K562 (cell line): ENCODE measurements around the gene PDE8B. TPM values are rescaled to one million over a fixed set of nuclear protein-coding genes. Genes with fewer than 3 reads are reported as not detected.

Source experiments
- ATAC-seq: fragments of 200-7000 bp; cut with Tn5 transposase; 3 replicates; pipeline ENCODE4 v1.9.1; 2020; ENCODE audit warnings: moderate library complexity
- BruUV-seq: library from RNA; stranded (reverse); fragments of 400-500 nt; replicated peaks from 2 replicates; lab custom pipeline; 2021; lab: Mats Ljungman, UMichigan
- CTCF ChIA-PET: fragments of 300-600 bp; formaldehyde crosslinking; extraction: SDS; loops from one replicate; lab custom pipeline; 2021; ENCODE audit warnings: low intra/inter-chr PET ratio; lab: Yijun Ruan, JAX
- POLR2A ChIA-PET: fragments of 300-600, 350-650 bp; sonication (Branson Sonifier 250); formaldehyde crosslinking; extraction: SDS; loops from one replicate; lab custom pipeline; 2021; ENCODE audit warnings: antibody characterized with exemption, inconsistent platforms; lab: Yijun Ruan, JAX
- DNase-seq, 4 experiments: peaks; one replicate each; pipeline versions ENCODE4 v3.0.0 to v3.0.0-alpha.2; 2011 to 2018; ENCODE audit warnings: low spot score in 3 of 4, mixed read lengths in 3 of 4; ENCODE audit errors: extremely low read depth in 1 of 4
- FAIRE-seq: peaks from 2 replicates; lab custom pipeline; 2011; peaks lifted over from hg19 to GRCh38; lab: Jason Lieb, UNC
- H2AFZ ChIP-seq: 2 replicates; pipeline ENCODE4 v1.6.0; 2011; ENCODE audit warnings: low read depth, low read length, control low read depth, inconsistent platforms
- H3K27ac ChIP-seq: fragments of 200-600 bp; 3 replicates; pipeline ENCODE4 v1.8.0; 2011; ENCODE audit warnings: low read depth, mild to moderate bottlenecking, control low read depth, inconsistent platforms, low read length, moderate library complexity, mixed read lengths; ENCODE audit errors: extremely low read depth
- H3K27me3 ChIP-seq, 2 experiments: fragments of 300-600 bp in 1 of 2; 2 replicates in 1 of 2; 3 replicates in 1 of 2; pipeline versions ENCODE4 v1.6.0 to v1.8.0; 2011; ENCODE audit warnings: inconsistent platforms in 2 of 2, low read length in 2 of 2, mild to moderate bottlenecking in 1 of 2, mixed read lengths in 1 of 2, moderate library complexity in 1 of 2; ENCODE audit not compliant: control insufficient read depth in 2 of 2, insufficient read depth in 2 of 2
- H3K36me3 ChIP-seq: fragments of 300-600 bp; 3 replicates; pipeline ENCODE4 v1.8.0; 2011; ENCODE audit warnings: mild to moderate bottlenecking, low read length, inconsistent platforms; ENCODE audit not compliant: control insufficient read depth, insufficient read depth
- H3K4me1 ChIP-seq, 2 experiments: fragments of 200-600 bp in 1 of 2; replicated peaks in 1 of 2; 2 replicates in 1 of 2; 3 replicates in 1 of 2; pipeline versions ENCODE4 v1.5.1 to v1.8.0; 2011; ENCODE audit warnings: inconsistent platforms in 2 of 2, low read length in 2 of 2, mild to moderate bottlenecking in 1 of 2, mixed read lengths in 1 of 2, moderate library complexity in 1 of 2; ENCODE audit not compliant: control insufficient read depth in 2 of 2, insufficient read depth in 2 of 2
- H3K4me2 ChIP-seq: 2 replicates; pipeline ENCODE4 v1.6.1; 2011; ENCODE audit warnings: low read length, control low read depth, inconsistent platforms, mixed read lengths; ENCODE audit not compliant: insufficient read depth
- H3K4me3 ChIP-seq: fragments of 200-600 bp; sonication (generic), shearing (Covaris generic); 2 replicates; pipeline ENCODE4 v1.5.1; 2016; ENCODE audit warnings: control low read depth, inconsistent platforms
- H3K79me2 ChIP-seq: fragments of 200-600 bp; 3 replicates; pipeline ENCODE4 v1.8.0; 2011; ENCODE audit warnings: low read length, inconsistent platforms; ENCODE audit not compliant: control insufficient read depth, insufficient read depth
- H3K9ac ChIP-seq, 2 experiments: 2 replicates each; pipeline versions ENCODE4 v1.6.0 to v1.6.1; 2011; ENCODE audit warnings: low read depth in 2 of 2, low read length in 2 of 2, control low read depth in 1 of 2, inconsistent platforms in 1 of 2, mild to moderate bottlenecking in 1 of 2, mixed read lengths in 1 of 2; ENCODE audit not compliant: insufficient read depth in 1 of 2
- H3K9me1 ChIP-seq: one replicate; pipeline ENCODE4 v1.6.0; 2011; ENCODE audit warnings: inconsistent platforms, mild to moderate bottlenecking, low read length, moderate library complexity; ENCODE audit not compliant: control insufficient read depth, insufficient read depth
- H3K9me3 ChIP-seq: replicated peaks from 2 replicates; pipeline ENCODE4 v1.5.1; 2011; ENCODE audit warnings: low read depth, low read length, inconsistent platforms; ENCODE audit not compliant: control insufficient read depth, insufficient read depth
- H4K20me1 ChIP-seq: replicated peaks from 2 replicates; pipeline ENCODE4 v1.6.1; 2011; ENCODE audit warnings: low read length, inconsistent platforms, mixed read lengths; ENCODE audit not compliant: control insufficient read depth, insufficient read depth
- ATF4 ChIP-seq: fragments of 450-650 bp; formaldehyde crosslinking; IDR thresholded peaks from 2 replicates; pipeline ENCODE4 v1.4.0; 2022; ENCODE audit warnings: mild to moderate bottlenecking, moderate library complexity
- GABPB1 ChIP-seq: sonication (generic); formaldehyde crosslinking; IDR thresholded peaks from 2 replicates; pipeline ENCODE4 v1.8.0; 2022; ENCODE audit warnings: mild to moderate bottlenecking, missing genetic modification reagents
- KAT7 ChIP-seq: sonication (generic); formaldehyde crosslinking; IDR thresholded peaks from 2 replicates; pipeline ENCODE4 v1.8.0; 2022; ENCODE audit warnings: missing genetic modification reagents, mild to moderate bottlenecking, borderline replicate concordance
- MAFG ChIP-seq: fragments of 450-650 bp; conservative IDR thresholded peaks from 2 replicates; pipeline ENCODE4 v1.6.1; 2016; ENCODE audit warnings: missing genetic modification characterization, missing compliant biosample characterization
- MED1 ChIP-seq: sonication (generic); formaldehyde crosslinking; IDR thresholded peaks from 2 replicates; pipeline ENCODE4 v1.8.1; 2023; ENCODE audit warnings: missing genetic modification reagents, borderline replicate concordance
- NELFE ChIP-seq: IDR thresholded peaks from 2 replicates; pipeline ENCODE4 v1.6.1; 2011; ENCODE audit warnings: mild to moderate bottlenecking; ENCODE audit not compliant: insufficient read depth, insufficient read length
- NFE2 ChIP-seq: IDR thresholded peaks from 2 replicates; pipeline ENCODE4 v1.6.1; 2014; ENCODE audit warnings: antibody characterized with exemption, low read depth
- RFX1 ChIP-seq: fragments of 450-650 bp; IDR thresholded peaks from 2 replicates; pipeline ENCODE4 v1.6.1; 2016; ENCODE audit warnings: mild to moderate bottlenecking, moderate library complexity
- SUPT5H ChIP-seq: fragments of 450-650 bp; IDR thresholded peaks from 2 replicates; pipeline ENCODE4 v1.6.1; 2016
- TGIF2 ChIP-seq: sonication (generic); formaldehyde crosslinking; IDR thresholded peaks from 2 replicates; pipeline ENCODE4 v1.8.1; 2022; ENCODE audit warnings: mild to moderate bottlenecking, missing genetic modification reagents, moderate library complexity
- ZFPM2 ChIP-seq: fragments of 250-450 bp; sonication (Bioruptor Pico); IDR thresholded peaks from 2 replicates; pipeline ENCODE4 v1.5.1; 2022; ENCODE audit warnings: mild to moderate bottlenecking
- ZNF12 ChIP-seq: sonication (generic); formaldehyde crosslinking; IDR thresholded peaks from 2 replicates; pipeline ENCODE4 v1.4.0; 2020; ENCODE audit warnings: mild to moderate bottlenecking, missing genetic modification reagents
- ZNF146 ChIP-seq: IDR thresholded peaks from one replicate; pipeline ENCODE4 v1.6.1; 2018; ENCODE audit warnings: missing compliant biosample characterization; ENCODE audit not compliant: unreplicated experiment
- ZNF785 ChIP-seq: fragments of 250-450 bp; sonication (Bioruptor Pico); IDR thresholded peaks from 2 replicates; pipeline ENCODE4 v1.4.0; 2020; ENCODE audit warnings: mild to moderate bottlenecking
- whole genome bisulfite sequencing: fragments of 100-300 bp; shearing (Covaris generic); methylation state at CpG from one replicate; pipeline ENCODE4 v1.1.6; 2016; ENCODE audit warnings: low coverage, mixed read lengths; ENCODE audit not compliant: insufficient coverage; ENCODE audit errors: missing lambda C conversion rate; 5-methylcytosine and 5-hydroxymethylcytosine counted together
- in situ Hi-C: fragments of 300-500 bp; cut with MboI; formaldehyde crosslinking; loops from 4 replicates; pipeline ENCODE4 v1.15.0; 2018; ENCODE audit warnings: inconsistent platforms, mixed read lengths
- intact Hi-C: fragments of 100-400 bp; cut with micrococcal nuclease; formaldehyde crosslinking; loops from 2 replicates; pipeline ENCODE4 v1.14.2; 2022
- polyA plus RNA-seq, 8 experiments: library from polyadenylated mRNA; depleted of rRNA in 4 of 8; stranded (reverse) in 5 of 8; unstranded in 3 of 8; fragments of >200 nt; fragmentation: Nextera tagmentation in 2 of 8; fragmentation: Illumina TruSeq in 1 of 8; extraction: Ambion mirVana in 2 of 8; extraction: Trizol in 1 of 8; gene quantifications; 2 replicates each; pipeline versions ENCODE4 v1.2.1 to v1.2.3, GENCODE V29; 2011 to 2014; ENCODE audit warnings: inconsistent platforms in 1 of 8, missing spikeins in 1 of 8
- total RNA-seq, 7 experiments: library from RNA; depleted of rRNA in 6 of 7; stranded (reverse); fragments of >200 nt in 6 of 7; fragmentation: Illumina TruSeq in 2 of 7; extraction: Trizol in 2 of 7; gene quantifications; 2 replicates each; pipeline versions ENCODE4 v1.2.1 to v1.2.3, GENCODE V29; 2011 to 2021; ENCODE audit warnings: low replicate concordance in 1 of 7
- TF ChIP-seq, protein P1 (sequence below): fragments of 450-650 bp; IDR thresholded peaks from 2 replicates; pipeline ENCODE4 v1.6.1; 2016; ENCODE audit warnings: low read depth, mild to moderate bottlenecking, moderate library complexity
- TF ChIP-seq, protein P2 (sequence below): IDR thresholded peaks from 2 replicates; pipeline ENCODE4 v1.6.1; 2016; ENCODE audit warnings: missing genetic modification characterization, missing compliant biosample characterization

Gene PDE8B
- total and polyA plus RNA-seq, 9 of the 15 experiments (the other 6 are each of a cell fraction or from before 2014, with no cell fraction given) = 0.15 to 0.28 TPM; not detected in 7

DNA sequence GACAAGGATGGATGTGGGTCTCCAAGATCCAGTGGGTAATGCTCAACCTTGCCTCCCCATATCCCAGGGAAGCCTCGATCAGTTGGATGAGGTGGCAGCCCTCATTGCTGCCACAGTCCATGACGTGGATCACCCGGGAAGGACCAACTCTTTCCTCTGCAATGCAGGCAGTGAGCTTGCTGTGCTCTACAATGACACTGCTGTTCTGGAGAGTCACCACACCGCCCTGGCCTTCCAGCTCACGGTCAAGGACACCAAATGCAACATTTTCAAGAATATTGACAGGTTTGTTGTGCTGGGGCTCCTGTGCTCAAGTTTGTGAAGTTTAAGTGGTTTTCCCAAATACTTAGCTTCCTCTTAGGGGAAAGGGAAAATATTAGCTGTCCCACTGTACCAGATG is 207.7 kb downstream of the PDE8B start:
- no peak overlapping the region for H3K4me2 ChIP-seq
- no peak overlapping the region for H2AFZ ChIP-seq
- CTCF ChIA-PET = no interaction called here
- no peaks in the 10 kb centered on the region for H3K4me1 ChIP-seq
- H3K79me2 ChIP-seq = no peaks in the 10 kb centered on the region
- no peak for DNase-seq
- TF ChIP-seq RFX1 (no peak), NFE2 (no peak), ATF4 (no peak), ZFPM2 (CRISPR knock-in tag) (no peak), ZNF12 (no peak), MED1 (CRISPR knock-in tag) (no peak), TGIF2 (CRISPR knock-in tag) (no peak), ZNF146 (CRISPR knock-in tag) (no peak), NELFE (no peak), SUPT5H (no peak), MAFG (tag) (no peak), ZNF785 (CRISPR knock-in tag) (no peak), KAT7 (no peak), GABPB1 (CRISPR knock-in tag) (no peak)
- TF ChIP-seq, protein P1, sequence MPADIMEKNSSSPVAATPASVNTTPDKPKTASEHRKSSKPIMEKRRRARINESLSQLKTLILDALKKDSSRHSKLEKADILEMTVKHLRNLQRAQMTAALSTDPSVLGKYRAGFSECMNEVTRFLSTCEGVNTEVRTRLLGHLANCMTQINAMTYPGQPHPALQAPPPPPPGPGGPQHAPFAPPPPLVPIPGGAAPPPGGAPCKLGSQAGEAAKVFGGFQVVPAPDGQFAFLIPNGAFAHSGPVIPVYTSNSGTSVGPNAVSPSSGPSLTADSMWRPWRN = no peak
- TF ChIP-seq, protein P2, sequence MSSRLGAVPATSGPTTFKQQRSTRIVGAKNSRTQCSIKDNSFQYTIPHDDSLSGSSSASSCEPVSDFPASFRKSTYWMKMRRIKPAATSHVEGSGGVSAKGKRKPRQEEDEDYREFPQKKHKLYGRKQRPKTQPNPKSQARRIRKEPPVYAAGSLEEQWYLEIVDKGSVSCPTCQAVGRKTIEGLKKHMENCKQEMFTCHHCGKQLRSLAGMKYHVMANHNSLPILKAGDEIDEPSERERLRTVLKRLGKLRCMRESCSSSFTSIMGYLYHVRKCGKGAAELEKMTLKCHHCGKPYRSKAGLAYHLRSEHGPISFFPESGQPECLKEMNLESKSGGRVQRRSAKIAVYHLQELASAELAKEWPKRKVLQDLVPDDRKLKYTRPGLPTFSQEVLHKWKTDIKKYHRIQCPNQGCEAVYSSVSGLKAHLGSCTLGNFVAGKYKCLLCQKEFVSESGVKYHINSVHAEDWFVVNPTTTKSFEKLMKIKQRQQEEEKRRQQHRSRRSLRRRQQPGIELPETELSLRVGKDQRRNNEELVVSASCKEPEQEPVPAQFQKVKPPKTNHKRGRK (tag) = no peak
- no peak overlapping the region for H3K27ac ChIP-seq
- BruUV-seq = no TSS peak
- peak; percentile 63 for ATAC-seq
- POLR2A ChIA-PET = interaction anchor here (0.6 kb wide), 1 partner anchor 15 kb away, joined by 3 read pairs; no protein-coding TSS in a partner anchor
- H3K9ac ChIP-seq = no peak overlapping the region
- in situ Hi-C loops (no loop called here), intact Hi-C loops (no loop called here)
- no peak overlapping the region for H3K4me3 ChIP-seq
- no peaks in the 10 kb centered on the region for H3K9me1 ChIP-seq
- H3K9me3 ChIP-seq = no peaks in the 10 kb centered on the region
- WGBS = 0% methylated on average over 5 of the region's 5 CpGs
- H4K20me1 ChIP-seq = no peaks in the 10 kb centered on the region; the same call in 1 of the 2 replicates
- no peaks in the 10 kb centered on the region for H3K36me3 ChIP-seq
- no peak for FAIRE-seq
- H3K27me3 ChIP-seq = peaks cover 7 to 28% of the 10 kb centered on the region in 2 experiments
